NCI-H1694 (cell line): Measurements from ENCODE around the gene MB.

ENCODE experiments used
- DNase-seq: peaks from one replicate; lab custom pipeline; 2025; lab: John Stamatoyannopoulos, UW

Gene MB

DNA sequence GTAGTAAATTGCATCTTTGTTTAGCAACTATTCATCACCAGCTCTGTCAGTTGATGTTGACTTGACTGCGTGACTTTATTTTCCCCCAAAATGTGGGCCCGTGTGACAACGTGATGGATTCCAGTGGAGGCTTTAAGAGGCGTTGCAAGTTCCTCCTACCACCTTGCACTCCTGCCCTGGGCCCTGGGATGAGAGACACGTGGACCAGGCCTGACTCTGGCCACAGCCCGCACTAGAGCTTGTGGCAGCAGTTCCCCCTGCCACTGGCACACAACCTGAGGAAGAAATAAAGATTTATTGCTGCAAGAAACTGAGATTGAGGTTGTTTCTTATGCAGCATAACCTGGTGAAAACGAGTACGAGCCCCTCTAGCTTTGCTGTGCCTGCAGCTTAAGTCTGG, 44.6 kb downstream of the MB start:
- DNase-seq: no peak

DNA sequence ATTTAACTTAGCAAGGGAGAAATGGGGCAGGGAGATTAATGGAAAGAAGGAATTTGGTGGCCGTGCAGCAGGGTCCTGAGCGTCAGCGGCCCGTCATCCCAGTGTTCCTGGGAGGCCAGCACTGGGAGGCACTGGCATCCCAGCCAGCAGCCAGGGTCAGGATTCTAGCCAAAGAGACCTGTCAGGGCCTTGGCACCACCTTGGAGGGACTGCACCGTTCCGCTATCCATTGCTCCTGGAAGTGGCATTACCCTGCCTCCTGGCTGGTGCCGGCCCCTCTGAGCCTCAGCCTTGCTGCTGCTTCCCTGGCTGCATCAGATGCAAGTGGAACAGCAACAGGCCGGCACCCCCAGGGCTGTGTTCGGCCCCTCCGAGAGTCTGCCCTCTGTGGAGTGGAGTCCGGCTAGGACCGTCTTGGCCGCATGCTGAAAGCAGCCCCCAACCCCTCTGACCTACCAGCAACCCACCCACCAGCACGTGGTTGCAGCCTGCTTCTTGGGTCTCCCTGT, 46.4 kb downstream of the MB start:
- no peak for DNase-seq

DNA sequence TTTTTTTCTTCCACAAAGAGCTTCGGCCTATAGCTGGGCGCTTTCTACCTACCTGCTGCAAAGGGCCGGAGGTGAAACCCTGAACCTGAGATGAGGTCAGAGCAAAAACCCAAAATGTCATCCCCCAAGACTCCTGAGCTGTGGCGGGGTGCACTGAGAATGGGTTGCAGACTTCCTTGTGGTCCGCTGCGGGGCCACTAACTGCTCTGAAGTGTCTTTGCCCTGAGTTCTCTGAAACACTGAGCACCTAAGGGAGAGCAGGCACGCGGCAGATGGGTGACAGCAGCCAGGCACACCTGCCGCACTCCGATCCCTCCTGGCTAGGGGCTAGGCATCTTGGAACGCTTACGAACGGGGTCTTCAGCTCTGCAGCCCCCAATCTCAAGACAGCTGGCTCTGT, 47.2 kb downstream of the MB start:
- DNase-seq: no peak

DNA sequence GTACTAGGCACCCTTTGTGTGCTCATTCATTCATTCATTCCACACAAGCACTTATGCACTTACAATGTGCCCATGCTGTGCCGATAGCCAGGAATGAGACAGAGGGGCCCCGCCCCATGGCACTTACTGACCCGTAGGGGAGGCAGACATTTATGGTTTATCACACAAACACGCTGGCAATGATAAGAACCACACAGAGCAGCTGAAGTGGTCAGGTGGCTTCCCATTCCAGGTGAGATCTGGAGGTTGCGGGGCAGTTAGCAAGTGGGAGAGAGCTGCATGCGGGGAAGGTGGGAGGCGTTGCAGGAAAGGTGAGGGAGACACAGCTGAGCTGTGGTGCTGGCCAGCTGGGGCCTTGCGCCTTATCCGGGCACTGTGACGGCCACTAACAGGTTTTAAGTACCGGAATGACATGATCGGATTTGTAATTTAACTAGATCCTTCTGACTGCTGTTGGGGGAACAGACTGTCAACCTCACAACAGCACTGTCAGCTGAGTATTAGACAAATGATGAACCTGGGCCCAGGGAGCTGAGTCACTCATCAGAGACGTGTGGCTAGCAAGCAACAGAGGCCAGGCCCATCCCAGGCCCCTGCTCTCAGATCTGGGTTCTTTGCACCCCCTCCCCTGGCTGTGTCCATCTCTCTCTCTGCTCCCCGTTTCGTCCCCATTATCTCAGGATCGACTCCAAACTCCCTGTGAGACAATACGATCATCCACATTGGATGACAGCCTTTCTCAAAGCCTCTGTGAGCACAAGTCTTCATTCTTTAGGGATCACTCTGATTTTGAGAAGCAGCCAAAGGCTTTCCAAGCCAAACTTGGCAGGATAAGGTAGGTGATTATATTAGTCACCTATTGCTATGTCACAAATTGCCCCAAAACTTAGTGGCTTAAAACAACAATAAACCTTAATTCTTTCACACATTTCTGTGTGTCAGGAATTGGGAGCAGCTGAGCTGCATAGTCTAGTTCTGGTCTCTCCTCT, 48.1 kb downstream of the MB start:
- no peak for DNase-seq

DNA sequence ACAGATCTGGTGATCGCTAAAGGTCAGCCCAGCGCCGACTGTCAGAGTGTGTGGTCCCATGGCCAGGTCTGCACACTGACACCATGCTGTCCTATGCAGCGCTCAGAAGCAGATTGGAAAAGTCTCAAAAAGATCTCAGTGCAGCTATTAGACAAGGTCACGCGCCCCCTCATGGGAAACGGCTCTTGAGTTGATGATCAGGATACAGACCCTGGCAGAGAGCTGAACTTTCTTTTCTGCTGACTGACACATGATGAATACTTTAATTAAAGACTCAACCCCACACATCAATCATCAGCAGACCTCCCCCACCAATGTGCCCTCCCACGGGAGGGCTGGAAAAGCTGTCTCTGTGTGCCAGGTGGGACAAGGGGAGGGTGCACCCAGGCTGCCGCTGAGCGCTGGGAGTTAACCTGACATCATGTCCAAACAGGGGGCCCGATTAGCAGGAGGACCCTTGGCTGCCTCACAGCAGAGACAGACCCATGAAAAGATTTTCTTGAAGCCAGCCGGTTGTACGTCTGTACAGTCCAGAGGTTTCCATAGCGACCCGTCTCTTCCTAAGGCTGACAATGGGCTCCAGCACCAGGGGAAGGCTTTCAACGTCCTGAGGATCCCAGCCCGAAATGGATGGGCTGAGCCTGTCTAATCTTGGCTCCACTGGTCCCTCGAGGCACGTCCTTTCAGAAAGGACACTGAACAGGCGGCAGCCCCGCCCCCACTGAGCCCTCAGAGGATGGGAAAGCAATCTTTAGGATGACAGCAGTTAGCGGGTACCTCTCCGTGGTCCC, 49.6 kb downstream of the MB start:
- no peak for DNase-seq

DNA sequence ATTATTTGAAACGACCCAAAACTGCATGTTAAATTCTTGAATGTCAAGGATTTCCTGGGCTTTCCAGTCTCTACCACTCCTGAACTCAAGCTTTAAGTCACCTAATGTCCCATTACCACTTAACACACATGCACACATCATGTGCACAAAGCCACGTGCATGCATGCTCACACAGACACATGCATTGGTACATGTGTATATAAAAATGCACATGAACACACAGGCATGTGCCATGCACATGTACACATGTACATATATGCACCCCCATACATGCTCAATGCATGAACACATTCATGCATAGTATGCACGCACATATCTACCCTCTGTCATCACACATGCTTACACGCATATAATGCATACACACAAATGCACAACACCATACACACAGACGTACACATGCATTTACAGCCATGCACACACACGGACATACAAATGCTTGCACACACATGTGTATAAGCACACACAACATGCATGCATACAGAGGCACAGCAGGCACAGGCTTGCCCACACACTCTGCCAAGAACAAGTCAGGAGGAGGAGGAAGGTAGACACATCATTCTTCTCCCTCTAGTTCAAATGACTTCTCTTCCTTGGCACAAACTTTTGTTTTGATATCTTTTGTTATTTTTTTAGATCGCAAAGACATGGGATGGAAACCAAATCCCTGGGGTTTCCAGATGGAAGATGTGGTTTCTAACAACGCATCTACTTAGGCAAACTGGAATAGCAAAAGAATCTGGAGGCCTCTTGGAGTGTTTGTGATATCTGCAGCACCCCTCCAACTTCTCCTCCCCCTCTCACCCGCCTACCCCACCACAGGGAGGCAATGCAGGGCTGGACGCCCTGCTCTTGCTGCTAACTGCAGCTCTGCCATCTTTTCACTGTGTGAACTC, 51.9 kb downstream of the MB start:
- no peak for DNase-seq

DNA sequence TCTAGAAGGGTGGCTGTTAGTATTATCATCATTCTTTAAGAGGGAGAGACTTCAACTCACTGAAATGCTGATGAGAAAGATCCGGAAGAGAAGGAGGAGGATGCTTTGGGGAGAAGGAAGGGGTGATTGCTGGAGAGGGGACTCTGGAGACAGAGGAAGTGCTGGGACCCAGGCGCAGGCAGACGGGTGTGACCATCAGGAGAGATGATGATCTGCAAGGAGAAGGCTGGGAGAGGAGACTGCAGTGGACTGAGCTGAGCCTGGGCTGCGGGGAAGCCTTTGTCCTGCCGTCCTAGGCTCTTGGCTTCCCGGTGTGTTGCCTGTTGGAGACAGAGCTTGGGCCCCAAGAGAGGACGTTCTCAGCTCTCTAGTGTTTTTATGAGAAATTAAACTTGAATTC, 53.9 kb downstream of the MB start:
- no peak for DNase-seq

DNA sequence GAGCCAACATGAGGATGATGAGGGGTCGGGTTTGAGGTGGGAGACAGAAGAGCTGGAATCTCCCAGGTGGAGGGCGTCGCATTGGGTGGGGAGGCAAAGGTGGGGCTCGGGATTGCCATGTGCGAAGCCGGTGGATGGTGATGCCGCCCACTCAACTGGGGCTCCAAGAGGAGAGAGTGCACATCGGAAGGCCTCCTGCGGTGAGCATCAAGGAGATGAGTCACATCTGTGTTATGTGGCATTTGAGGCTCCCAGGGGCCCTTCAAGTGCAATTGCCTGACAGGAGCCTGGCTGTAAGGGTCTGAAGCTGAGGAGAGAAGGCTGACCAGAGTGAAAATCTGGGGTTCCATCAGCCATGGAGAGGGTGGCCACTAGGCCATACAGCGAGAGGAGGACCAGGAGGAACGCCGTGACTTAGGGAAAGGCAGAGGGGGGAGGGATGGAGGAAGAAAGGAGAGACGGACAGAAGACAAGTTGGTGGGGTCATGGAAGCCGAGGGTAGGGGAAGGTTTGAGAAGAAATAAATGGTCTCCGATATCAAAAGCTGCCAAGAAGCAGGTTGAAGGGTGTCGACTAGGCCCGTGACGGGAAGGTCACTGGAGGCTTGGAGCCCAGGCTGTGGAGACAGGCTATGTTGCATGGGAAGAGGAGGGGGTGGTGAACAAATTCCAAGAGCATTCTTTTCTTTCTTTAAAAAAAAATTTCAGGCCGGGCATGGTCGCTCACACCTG, 55.2 kb downstream of the MB start:
- DNase-seq: no peak

DNA sequence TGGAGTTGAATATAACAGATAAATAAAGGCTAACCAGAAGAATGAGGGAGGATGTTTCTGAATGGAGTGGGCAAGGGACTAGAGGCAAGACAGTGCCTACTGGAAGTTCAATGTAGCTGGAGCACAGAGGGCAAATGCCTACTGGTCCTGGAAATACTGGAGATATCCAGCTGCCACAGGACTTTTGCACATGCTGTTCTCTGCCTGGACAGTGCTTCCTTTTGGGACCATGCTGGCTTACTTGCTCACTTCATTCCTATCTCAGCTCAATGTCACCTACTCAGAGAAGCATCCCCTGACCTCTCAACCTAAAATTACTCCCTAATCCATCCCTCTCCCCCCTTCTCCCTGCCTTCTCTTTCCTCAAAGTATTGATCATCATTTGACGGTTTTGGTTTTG, 56.3 kb downstream of the MB start:
- DNase-seq: no peak

DNA sequence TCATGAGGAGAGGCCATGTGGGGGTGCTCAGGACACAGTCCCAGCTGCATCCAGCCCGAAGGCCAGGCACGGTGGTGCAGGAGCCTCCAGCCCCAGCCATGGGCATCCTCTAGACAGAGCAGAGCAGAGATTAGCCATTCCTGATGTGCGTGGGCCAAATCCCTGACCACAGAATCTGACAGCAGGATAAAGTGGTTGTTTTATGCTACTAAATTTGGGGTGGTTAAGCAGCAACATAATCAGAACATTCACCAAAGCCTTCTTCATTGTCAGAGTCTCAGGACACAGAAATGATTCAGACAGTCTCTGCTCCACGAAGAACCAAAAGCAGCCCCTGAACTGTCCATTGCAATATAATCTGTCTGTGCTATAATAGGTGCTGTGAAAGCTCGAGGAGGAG, 56.8 kb downstream of the MB start:
- no peak for DNase-seq

DNA sequence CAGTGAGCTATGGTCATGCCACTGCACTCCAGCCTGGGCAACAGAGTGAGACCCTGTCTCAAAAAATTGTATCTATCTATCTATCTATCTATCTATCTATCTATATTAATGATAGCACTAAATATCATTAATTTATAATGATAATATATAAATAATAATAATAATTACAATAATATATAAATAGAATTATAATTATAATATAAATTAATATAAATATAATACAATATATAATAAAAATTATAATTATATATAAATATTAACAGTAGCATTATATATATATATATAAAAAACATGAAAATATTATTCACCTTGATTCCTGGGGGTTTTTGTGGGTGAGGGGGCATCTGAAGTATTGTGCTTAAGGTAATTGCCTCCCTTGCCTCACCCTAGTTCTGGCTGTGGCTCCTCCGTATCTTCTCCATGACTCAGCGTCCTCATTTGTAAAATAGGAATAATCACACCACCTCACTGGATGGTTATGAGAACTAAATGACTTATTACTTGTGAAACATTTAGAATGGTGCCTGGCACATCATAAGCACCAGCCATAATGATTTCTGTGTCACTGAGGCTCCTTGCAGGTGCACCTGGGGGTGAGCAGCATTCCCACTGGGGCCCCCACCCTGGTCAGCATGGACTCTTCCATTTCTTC, 57.6 kb downstream of the MB start:
- no peak for DNase-seq

DNA sequence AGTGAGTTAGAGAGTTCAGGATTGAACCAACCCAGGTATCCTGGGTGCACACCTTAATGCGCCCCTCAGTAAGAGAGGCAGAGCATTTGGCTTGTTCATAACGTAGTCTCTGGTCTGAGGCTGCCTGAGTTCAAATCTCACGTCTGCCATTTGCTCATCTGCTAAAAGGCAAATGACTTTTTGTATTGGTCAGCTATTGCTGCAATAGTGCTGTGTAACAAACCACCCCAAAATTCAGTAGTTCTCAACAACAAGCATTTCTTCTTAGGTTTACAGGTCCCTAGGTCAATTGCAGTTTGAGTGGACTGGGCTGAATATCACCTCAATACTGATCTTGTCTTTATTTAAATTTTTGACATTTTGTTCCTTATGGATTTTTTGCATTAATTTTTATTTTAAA, 58.4 kb downstream of the MB start:
- DNase-seq: no peak

DNA sequence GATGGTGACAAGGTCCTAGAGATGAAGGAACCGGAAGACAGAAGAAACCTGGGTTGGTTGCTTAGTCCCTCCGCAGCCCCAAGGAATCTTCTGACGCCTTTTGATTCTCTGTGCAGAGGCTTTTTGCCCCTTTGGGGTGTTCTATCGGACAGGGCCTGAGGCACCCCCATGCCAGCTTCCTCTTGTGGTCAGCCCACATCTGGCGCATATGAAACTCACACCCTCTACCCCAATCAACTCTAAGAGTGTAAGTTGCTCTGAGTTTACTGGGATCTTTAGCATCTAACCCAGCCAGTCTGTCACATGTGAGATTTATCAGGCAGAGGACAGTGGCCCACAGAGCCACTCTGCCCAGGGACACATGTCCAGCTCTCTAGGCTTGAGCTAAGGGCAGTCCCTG, 59.1 kb downstream of the MB start:
- no peak for DNase-seq
